Brain microvascular endothelial cell (primary cell): ENCODE data around the gene SLC22A3.
"Not testable (repeated sequence)": the region's sequence is repeated elsewhere in the genome, so short reads cannot be mapped to it uniquely, and the experiment has no call there.

Experiments
- DNase-seq: peaks from one replicate; pipeline ENCODE4 v3.0.0-alpha.2; 2020
- H3K27ac ChIP-seq: fragments of 250-450 bp; sonication (Bioruptor Pico); 2 replicates; pipeline ENCODE4 v1.5.1; 2020; ENCODE audit warnings: mild to moderate bottlenecking, moderate library complexity
- H3K27me3 ChIP-seq: fragments of 250-450 bp; sonication (Bioruptor Pico); replicated peaks from 2 replicates; pipeline ENCODE4 v1.5.1; 2020; ENCODE audit warnings: mild to moderate bottlenecking
- H3K36me3 ChIP-seq: fragments of 250-450 bp; sonication (Bioruptor Pico); replicated peaks from 2 replicates; pipeline ENCODE4 v1.5.1; 2020; ENCODE audit warnings: mild to moderate bottlenecking
- H3K4me3 ChIP-seq: 2 replicates; pipeline ENCODE4 v1.5.1; 2011; ENCODE audit warnings: low read depth, mild to moderate bottlenecking, control low read depth, low read length, moderate library complexity
- in situ Hi-C: cut with HindIII; loops from 2 replicates; pipeline ENCODE4 v1.10.0; 2017; ENCODE audit warnings: low sequenced_read_pairs, low pct_ligation_motif_present
- TF ChIP-seq, protein P1 (sequence below): IDR thresholded peaks from 2 replicates; pipeline ENCODE4 v1.5.1; 2011; ENCODE audit warnings: low read depth, mild to moderate bottlenecking, moderate library complexity, low read length, control low read depth, inconsistent platforms; ENCODE audit errors: missing control alignments

SLC22A3 gene

DNA sequence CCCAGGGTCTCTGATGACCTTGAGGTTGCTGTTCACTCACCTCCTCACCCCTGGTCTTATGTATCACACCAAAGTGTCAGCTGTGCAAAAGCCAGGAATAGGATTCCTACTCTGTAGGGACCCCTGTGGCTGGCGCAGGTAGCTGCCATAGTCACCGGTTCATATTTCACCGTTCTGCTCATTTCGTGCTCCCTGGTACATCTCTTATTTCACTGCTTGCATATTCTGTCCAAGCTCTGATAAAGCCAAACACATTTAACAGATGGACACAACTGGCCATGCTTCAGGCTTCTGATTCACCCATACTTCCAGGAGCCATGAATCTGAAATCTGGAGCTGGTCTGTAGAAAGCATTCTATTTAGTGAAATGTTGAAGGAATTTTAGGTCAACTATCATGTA is 20.5 kb downstream of the SLC22A3 start:
- Histone ChIP-seq H3K36me3 (no peaks in the 10 kb centered on the region), H3K27ac (no peak overlapping the region), H3K27me3 (no peaks in the 10 kb centered on the region), H3K4me3 (no peak overlapping the region)
- TF ChIP-seq, protein P1, sequence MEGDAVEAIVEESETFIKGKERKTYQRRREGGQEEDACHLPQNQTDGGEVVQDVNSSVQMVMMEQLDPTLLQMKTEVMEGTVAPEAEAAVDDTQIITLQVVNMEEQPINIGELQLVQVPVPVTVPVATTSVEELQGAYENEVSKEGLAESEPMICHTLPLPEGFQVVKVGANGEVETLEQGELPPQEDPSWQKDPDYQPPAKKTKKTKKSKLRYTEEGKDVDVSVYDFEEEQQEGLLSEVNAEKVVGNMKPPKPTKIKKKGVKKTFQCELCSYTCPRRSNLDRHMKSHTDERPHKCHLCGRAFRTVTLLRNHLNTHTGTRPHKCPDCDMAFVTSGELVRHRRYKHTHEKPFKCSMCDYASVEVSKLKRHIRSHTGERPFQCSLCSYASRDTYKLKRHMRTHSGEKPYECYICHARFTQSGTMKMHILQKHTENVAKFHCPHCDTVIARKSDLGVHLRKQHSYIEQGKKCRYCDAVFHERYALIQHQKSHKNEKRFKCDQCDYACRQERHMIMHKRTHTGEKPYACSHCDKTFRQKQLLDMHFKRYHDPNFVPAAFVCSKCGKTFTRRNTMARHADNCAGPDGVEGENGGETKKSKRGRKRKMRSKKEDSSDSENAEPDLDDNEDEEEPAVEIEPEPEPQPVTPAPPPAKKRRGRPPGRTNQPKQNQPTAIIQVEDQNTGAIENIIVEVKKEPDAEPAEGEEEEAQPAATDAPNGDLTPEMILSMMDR, result no peak
- DNase-seq, result no peak
- in situ Hi-C loops, result no loop called here

DNA sequence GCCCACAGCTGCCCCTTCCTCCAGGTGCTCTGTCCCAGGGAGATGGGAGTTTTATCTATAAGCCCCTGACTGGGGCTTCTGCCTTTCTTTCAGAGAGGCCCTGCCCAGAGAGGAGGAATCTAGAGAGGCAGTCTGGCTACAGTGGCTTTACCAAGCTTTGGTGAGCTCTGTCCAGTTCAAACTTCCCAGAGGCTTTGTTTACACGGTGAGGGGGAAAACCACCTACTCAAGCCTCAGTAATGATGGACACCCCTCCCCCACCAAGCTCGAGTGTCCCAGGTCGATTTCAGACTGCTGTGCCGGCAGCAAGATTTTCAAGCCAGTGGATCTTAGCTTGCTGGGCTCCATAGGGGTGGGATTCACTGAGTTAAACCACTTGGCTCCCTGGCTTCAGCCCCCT is 25.4 kb downstream of the SLC22A3 start:
- H3K36me3 ChIP-seq, in situ Hi-C loops, H3K27me3 ChIP-seq, DNase-seq, H3K27ac ChIP-seq, H3K4me3 ChIP-seq: not testable (repeated sequence)

DNA sequence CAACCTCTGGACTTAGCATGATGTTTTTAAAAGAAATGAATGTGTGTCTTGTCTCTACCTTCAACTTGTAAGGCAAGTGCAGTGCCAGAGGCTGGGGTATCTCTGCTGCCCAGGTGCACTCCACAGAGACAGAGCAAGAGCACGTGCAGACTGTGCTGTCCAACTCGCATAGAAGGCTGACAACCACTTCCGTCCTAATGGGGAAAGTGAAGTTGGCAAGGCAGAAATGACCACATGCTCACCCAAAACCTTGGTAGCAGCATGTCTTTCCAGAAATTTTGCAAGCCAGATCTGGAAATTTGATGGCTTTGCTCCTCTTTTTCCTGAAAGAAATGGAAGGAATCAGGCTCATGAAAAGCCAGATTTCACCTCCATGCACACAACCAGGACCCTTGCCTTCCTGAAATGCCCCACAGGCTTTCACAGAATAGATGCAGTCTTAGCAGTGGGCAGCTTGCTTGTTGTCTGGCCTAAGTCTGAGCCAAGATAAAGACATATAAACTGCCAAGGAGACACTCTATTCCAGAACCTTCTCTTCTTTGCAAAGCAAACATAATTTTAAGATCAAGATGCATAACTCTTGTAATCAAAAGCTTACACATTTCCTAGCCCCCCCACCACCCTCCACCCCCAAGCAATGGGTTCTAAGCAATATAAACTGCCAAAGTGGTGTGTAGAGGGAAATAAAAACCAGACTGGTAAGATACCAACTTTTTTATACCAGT is 26.8 kb downstream of the SLC22A3 start:
- Histone ChIP-seq H3K4me3 (no peak overlapping the region), H3K27ac (no peak overlapping the region), H3K27me3 (no peaks in the 10 kb centered on the region), H3K36me3 (no peaks in the 10 kb centered on the region)
- TF ChIP-seq, protein P1, result no peak
- in situ Hi-C loops, result no loop called here
- no peak for DNase-seq

DNA sequence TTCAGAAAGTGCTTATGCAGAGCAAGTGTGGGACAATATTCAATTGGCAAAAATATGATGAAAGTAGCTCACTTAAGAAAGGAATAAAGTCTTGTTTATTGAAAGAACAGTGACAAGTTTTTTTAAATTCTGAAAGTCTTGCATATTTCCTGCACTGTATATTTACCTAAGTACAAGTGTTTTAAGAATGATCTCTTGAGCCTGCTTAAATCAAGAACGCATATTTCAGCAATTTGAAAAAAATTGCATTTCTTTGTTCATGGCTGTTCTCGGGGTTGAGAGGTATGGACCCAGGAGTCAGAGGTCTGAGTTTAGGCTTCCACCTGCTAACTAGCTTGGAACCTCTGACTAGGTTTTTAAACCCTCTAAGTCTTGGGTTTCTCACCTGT is 27.4 kb downstream of the SLC22A3 start:
- no peak overlapping the region for H3K27ac ChIP-seq
- no peaks in the 10 kb centered on the region for H3K36me3 ChIP-seq
- no peak overlapping the region for H3K4me3 ChIP-seq
- in situ Hi-C loops, result no loop called here
- TF ChIP-seq, protein P1, result no peak
- H3K27me3 ChIP-seq, result no peaks in the 10 kb centered on the region
- DNase-seq, result no peak

DNA sequence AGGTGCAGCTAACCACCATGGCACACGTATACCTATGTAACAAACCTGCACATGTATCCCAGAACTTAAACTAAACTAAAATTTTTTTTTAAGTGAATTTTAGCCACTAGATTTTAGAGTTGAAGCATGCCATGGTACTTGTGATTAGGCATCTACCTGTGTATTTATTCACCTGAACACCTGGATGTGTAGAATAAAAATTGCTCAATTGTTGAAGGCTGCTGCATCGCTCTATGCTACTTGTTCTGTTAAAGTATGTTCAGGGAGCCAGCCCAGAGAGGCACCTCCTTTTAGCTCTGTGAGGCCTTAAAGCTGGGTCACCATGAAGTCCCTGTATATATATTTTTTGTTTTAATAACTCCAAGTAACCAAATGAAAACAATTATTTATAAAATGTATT is 28.3 kb downstream of the SLC22A3 start:
- Histone ChIP-seq H3K36me3 (no peaks in the 10 kb centered on the region), H3K27me3 (no peaks in the 10 kb centered on the region), H3K4me3 (no peak overlapping the region), H3K27ac (no peak overlapping the region)
- DNase-seq, result no peak
- TF ChIP-seq, protein P1, result no peak
- in situ Hi-C loops, result no loop called here

DNA sequence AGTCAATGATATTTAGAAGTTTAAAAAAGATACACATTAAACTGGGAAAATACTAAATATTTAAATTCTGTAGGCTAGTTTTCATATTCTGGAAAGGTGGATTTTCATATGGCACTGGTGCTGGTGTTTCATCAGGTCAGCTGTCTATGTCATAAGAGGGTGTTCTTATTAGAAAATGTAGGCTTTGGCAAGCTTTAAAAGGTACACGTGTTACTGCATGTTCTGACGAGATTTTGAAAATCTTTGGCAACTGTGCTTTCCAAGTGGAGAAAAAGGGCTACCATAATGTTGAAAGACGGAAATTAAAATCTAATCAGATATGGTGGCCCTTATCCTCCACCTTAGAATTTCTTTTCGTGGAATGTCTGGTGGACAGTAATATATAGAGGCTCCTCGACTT is 30.0 kb downstream of the SLC22A3 start:
- in situ Hi-C loops, result no loop called here
- H3K36me3 ChIP-seq, result no peaks in the 10 kb centered on the region
- no peak overlapping the region for H3K4me3 ChIP-seq
- H3K27me3 ChIP-seq, result no peaks in the 10 kb centered on the region
- DNase-seq, result no peak
- H3K27ac ChIP-seq, result no peak overlapping the region
- TF ChIP-seq, protein P1, result no peak
